Keratinocyte (primary cell): Measurements from ENCODE around the gene CITED1. TPM values are rescaled to one million over a fixed set of nuclear protein-coding genes. Genes with fewer than 3 reads are reported as not detected.

Experiments used
- DNase-seq: peaks from one replicate; pipeline ENCODE4 v3.0.0-alpha.2; 2011; ENCODE audit warnings: low read depth, missing footprints, low spot score
- FAIRE-seq: peaks from 2 replicates; lab custom pipeline; 2011; peaks lifted over from hg19 to GRCh38; lab: Jason Lieb, UNC
- H2AFZ ChIP-seq: 2 replicates; pipeline ENCODE4 v1.6.0; 2012; ENCODE audit warnings: low read length, control low read depth, inconsistent platforms; ENCODE audit not compliant: control insufficient read depth
- H3K27ac ChIP-seq: 2 replicates; pipeline ENCODE4 v1.5.1; 2011; ENCODE audit warnings: low read length; ENCODE audit not compliant: control insufficient read depth, insufficient read depth
- H3K27me3 ChIP-seq: 3 replicates; pipeline ENCODE4 v1.6.0; 2011; ENCODE audit warnings: low read length; ENCODE audit not compliant: control insufficient read depth, insufficient read depth; ENCODE audit errors: extremely low read depth
- H3K36me3 ChIP-seq, 2 experiments: 2 replicates in 1 of 2; 3 replicates in 1 of 2; pipeline ENCODE4 v1.5.1; 2011; ENCODE audit warnings: low read length in 2 of 2, mild to moderate bottlenecking in 1 of 2; ENCODE audit not compliant: control insufficient read depth in 2 of 2, insufficient read depth in 2 of 2; ENCODE audit errors: extremely low read depth in 1 of 2
- H3K4me1 ChIP-seq: 3 replicates; pipeline ENCODE4 v1.5.1; 2011; ENCODE audit warnings: low read length; ENCODE audit not compliant: control insufficient read depth, insufficient read depth; ENCODE audit errors: extremely low read depth
- H3K4me2 ChIP-seq: 3 replicates; pipeline ENCODE4 v1.6.0; 2011; ENCODE audit warnings: low read depth, low read length; ENCODE audit not compliant: control insufficient read depth, insufficient read depth; ENCODE audit errors: extremely low read depth
- H3K4me3 ChIP-seq, 3 experiments: fragments of 200-600 bp in 1 of 3; sonication (generic) in 1 of 3; 2 replicates in 2 of 3; 3 replicates in 1 of 3; pipeline ENCODE4 v1.5.1; 2011 to 2016; ENCODE audit warnings: low read length in 3 of 3, mild to moderate bottlenecking in 3 of 3, control low read depth in 2 of 3, inconsistent platforms in 1 of 3, low read depth in 1 of 3, mixed read lengths in 1 of 3, mixed run types in 1 of 3, moderate library complexity in 1 of 3; ENCODE audit not compliant: control insufficient read depth in 2 of 3, insufficient read depth in 2 of 3; ENCODE audit errors: extremely low read depth in 1 of 3
- H3K79me2 ChIP-seq: 2 replicates; pipeline ENCODE4 v1.6.0; 2012; ENCODE audit warnings: low read length; ENCODE audit not compliant: control insufficient read depth, insufficient read depth
- H3K9ac ChIP-seq: 3 replicates; pipeline ENCODE4 v1.6.0; 2011; ENCODE audit warnings: low read length; ENCODE audit not compliant: control insufficient read depth, insufficient read depth; ENCODE audit errors: extremely low read depth
- H3K9me1 ChIP-seq: 3 replicates; pipeline ENCODE4 v1.6.0; 2011; ENCODE audit warnings: low read length; ENCODE audit not compliant: control insufficient read depth, insufficient read depth; ENCODE audit errors: extremely low read depth
- H3K9me3 ChIP-seq: 2 replicates; pipeline ENCODE4 v1.5.1; 2012; ENCODE audit warnings: low read depth, low read length; ENCODE audit not compliant: control insufficient read depth
- H4K20me1 ChIP-seq: 3 replicates; pipeline ENCODE4 v1.6.0; 2011; ENCODE audit warnings: low read length; ENCODE audit not compliant: control insufficient read depth, insufficient read depth; ENCODE audit errors: extremely low read depth
- EZH2 ChIP-seq: IDR thresholded peaks from one replicate; pipeline ENCODE4 v1.6.1; 2012; ENCODE audit warnings: inconsistent platforms, mild to moderate bottlenecking, low read length, moderate library complexity
- dilution Hi-C: fragments of 300-500 bp; cut with MboI; formaldehyde crosslinking; loops from one replicate; pipeline ENCODE4 v1.7.0; 2020; ENCODE audit warnings: low sequenced_read_pairs; ENCODE audit not compliant: extremely low pct_ligation_motif_present
- polyA plus RNA-seq, 5 experiments: library from polyadenylated mRNA; depleted of rRNA in 3 of 5; stranded (reverse) in 3 of 5; stranded (forward) in 1 of 5; unstranded in 1 of 5; fragments of >200 nt; gene quantifications; 1 replicate in 1 of 5; 2 replicates in 3 of 5; 3 replicates in 1 of 5; pipeline versions ENCODE4 v1.2.1 to v1.2.3, GENCODE V29; 2011 to 2012; ENCODE audit warnings: missing spikeins in 2 of 5, low read depth in 1 of 5, low replicate concordance in 1 of 5
- TF ChIP-seq, protein P1 (sequence below), 3 experiments: IDR thresholded peaks in 1 of 3; conservative IDR thresholded peaks in 1 of 3; optimal IDR thresholded peaks in 1 of 3; 2 replicates in 2 of 3; 3 replicates in 1 of 3; pipeline versions ENCODE3 to v1.5.1; 2011; ENCODE audit warnings: low read length in 3 of 3, mild to moderate bottlenecking in 3 of 3, moderate library complexity in 2 of 3, control low read depth in 1 of 3, inconsistent platforms in 1 of 3; ENCODE audit not compliant: insufficient read depth in 2 of 3; ENCODE audit errors: extremely low read depth in 1 of 3

CITED1 gene
- polyA plus RNA-seq, 1 donor (not counting 4 experiments of a cell fraction or from before 2014, with no cell fraction given) = 0.30 TPM

GRCh38 chrX:72351606-72352334, 46.1 kb upstream of the CITED1 start:
- no peak overlapping the region for H2AFZ ChIP-seq
- TF ChIP-seq, protein P1, sequence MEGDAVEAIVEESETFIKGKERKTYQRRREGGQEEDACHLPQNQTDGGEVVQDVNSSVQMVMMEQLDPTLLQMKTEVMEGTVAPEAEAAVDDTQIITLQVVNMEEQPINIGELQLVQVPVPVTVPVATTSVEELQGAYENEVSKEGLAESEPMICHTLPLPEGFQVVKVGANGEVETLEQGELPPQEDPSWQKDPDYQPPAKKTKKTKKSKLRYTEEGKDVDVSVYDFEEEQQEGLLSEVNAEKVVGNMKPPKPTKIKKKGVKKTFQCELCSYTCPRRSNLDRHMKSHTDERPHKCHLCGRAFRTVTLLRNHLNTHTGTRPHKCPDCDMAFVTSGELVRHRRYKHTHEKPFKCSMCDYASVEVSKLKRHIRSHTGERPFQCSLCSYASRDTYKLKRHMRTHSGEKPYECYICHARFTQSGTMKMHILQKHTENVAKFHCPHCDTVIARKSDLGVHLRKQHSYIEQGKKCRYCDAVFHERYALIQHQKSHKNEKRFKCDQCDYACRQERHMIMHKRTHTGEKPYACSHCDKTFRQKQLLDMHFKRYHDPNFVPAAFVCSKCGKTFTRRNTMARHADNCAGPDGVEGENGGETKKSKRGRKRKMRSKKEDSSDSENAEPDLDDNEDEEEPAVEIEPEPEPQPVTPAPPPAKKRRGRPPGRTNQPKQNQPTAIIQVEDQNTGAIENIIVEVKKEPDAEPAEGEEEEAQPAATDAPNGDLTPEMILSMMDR (optimal IDR thresholded peaks at IDR 0.05 in 1 of 3, IDR thresholded peaks at IDR 0.05 in 1 of 3, conservative IDR thresholded peaks at IDR 0.05 in 1 of 3; ENCODE audit: extremely low read depth in 1 of 3, insufficient read depth in 2 of 3, low read length in 3 of 3) = no peak
- TF ChIP-seq EZH2 = no peak
- H3K9me3 ChIP-seq = no peaks in the 10 kb centered on the region
- no peaks in the 10 kb centered on the region for H3K79me2 ChIP-seq
- FAIRE-seq = no peak
- H3K27me3 ChIP-seq = peaks cover 23% of the 10 kb centered on the region
- no peak overlapping the region for H3K4me2 ChIP-seq
- no peak overlapping the region for H3K27ac ChIP-seq
- no peak for DNase-seq
- no peaks in the 10 kb centered on the region for H4K20me1 ChIP-seq
- H3K36me3 ChIP-seq = peaks cover 3 to 4% of the 10 kb centered on the region in 2 experiments
- H3K4me1 ChIP-seq = no peaks in the 10 kb centered on the region
- H3K9ac ChIP-seq = no peak overlapping the region
- dilution Hi-C loops = no loop called here
- no peaks in the 10 kb centered on the region for H3K9me1 ChIP-seq
- H3K4me3 ChIP-seq = no peak overlapping the region

DNA sequence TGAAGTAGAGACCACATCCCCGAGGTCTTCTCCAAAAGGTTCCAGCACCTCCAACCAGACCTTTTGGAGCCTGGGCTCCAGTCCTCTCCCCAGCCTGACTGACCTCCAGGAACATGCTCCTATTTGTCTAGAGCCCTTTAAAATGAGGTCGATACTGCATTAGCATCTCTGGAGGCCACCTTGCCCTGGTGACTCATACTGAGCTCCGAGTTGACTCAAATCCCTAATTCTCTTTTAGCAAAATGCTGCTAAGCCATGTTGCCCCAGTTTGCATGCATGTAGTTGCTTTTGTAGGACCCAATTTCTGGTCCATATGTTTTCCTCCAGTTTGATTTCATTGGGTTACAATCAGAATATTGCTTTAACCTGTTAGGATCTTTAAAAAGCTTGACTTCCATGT, 43.5 kb upstream of the CITED1 start:
- no peak for FAIRE-seq

More for the DNA sequence above, 43.5 kb upstream of the CITED1 start:
- peaks cover 13% of the 10 kb centered on the region for H3K27me3 ChIP-seq
- H3K9me1 ChIP-seq = no peaks in the 10 kb centered on the region
- H3K9ac ChIP-seq = no peak overlapping the region
- TF ChIP-seq, protein P1 (optimal IDR thresholded peaks at IDR 0.05 in 1 of 3, IDR thresholded peaks at IDR 0.05 in 1 of 3, conservative IDR thresholded peaks at IDR 0.05 in 1 of 3; ENCODE audit: extremely low read depth in 1 of 3, insufficient read depth in 2 of 3, low read length in 3 of 3) = no peak
- TF ChIP-seq EZH2 = no peak
- H3K4me1 ChIP-seq = no peaks in the 10 kb centered on the region
- H2AFZ ChIP-seq = no peak overlapping the region
- DNase-seq = no peak
- H3K4me2 ChIP-seq = no peak overlapping the region
- no peaks in the 10 kb centered on the region for H3K9me3 ChIP-seq
- H3K79me2 ChIP-seq = no peaks in the 10 kb centered on the region
- dilution Hi-C loops = no loop called here
- no peaks in the 10 kb centered on the region for H4K20me1 ChIP-seq
- peaks cover 3 to 4% of the 10 kb centered on the region in 2 experiments for H3K36me3 ChIP-seq
- no peak overlapping the region for H3K4me3 ChIP-seq
- no peak overlapping the region for H3K27ac ChIP-seq
